ENCODE measurements around the gene PMFBP1. TPM values are rescaled to one million over a fixed set of nuclear protein-coding genes. Genes with fewer than 3 reads are reported as not detected.

Gene PMFBP1
- total and polyA plus RNA-seq, 2 experiments from 2014 or later = 2.6 to 3.3 TPM

DNA sequence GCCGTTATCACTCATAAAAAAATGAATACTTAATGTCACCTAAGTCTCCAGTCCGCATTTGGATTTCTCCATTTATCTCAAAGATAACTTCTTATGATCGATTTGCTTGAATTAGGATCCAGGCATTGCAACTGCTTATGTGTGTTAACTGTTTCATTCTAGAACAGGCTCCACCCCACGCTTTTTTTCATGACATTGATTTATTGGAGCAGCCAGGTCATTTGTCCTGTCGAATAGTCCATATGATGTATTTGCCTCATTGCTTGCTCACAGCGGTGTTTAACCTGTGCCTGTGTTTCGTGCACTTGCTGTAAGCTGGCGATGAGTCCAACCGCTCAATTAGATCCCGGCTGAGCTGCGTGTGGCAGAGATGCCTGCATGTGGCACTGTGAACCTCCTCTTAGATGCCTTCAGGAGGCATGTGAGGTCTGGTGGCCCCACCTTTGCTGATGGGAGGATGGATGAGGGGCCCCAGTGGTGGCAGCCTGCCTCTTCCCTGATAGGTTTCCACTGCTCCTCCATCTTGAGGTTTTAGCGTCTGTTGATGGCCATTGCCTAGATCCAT, 61.9 kb downstream of the PMFBP1 start:
- Histone ChIP-seq H3K4me2 (no peak overlapping the region), H4K20me1 (replicated peaks; ENCODE audit: insufficient read depth) (no peaks in the 10 kb centered on the region; the same call in 1 of the 2 replicates), H3K9me2 (ENCODE audit: insufficient read depth) (no peaks in the 10 kb centered on the region), H3K27ac (ENCODE audit: low read depth) (no peak overlapping the region), H3F3A (replicated peaks; ENCODE audit: low read depth) (no peaks in the 10 kb centered on the region), H3K79me2 (replicated peaks; ENCODE audit: insufficient read depth) (no peaks in the 10 kb centered on the region), H3K4me3 (no peak overlapping the region), H3K36me3 (ENCODE audit: insufficient read depth) (peaks cover 42% of the 10 kb centered on the region), H3K27me3 (ENCODE audit: insufficient read depth) (no peaks in the 10 kb centered on the region), H2AFZ (no peak overlapping the region), H3K4me1 (ENCODE audit: insufficient read depth) (no peaks in the 10 kb centered on the region)
- H3K36me3 Mint-ChIP-seq (ENCODE audit: low read depth) = peaks cover 79% of the 10 kb centered on the region
- H3K27me3 Mint-ChIP-seq (ENCODE audit: insufficient read depth, low read depth, poor library complexity) = peaks cover 2% of the 10 kb centered on the region
- no peak overlapping the region for H3K4me3 Mint-ChIP-seq
- H3K9me3 Mint-ChIP-seq = no peaks in the 10 kb centered on the region
- DNase-seq (ENCODE audit: low spot score) (no peak), ATAC-seq (no peak)
- H3K27ac Mint-ChIP-seq = no peak overlapping the region
- no peak for TF ChIP-seq EZH2phosphoT487 (IDR thresholded peaks at IDR 0.05; ENCODE audit: unreplicated experiment)
- TF ChIP-seq, protein P1, sequence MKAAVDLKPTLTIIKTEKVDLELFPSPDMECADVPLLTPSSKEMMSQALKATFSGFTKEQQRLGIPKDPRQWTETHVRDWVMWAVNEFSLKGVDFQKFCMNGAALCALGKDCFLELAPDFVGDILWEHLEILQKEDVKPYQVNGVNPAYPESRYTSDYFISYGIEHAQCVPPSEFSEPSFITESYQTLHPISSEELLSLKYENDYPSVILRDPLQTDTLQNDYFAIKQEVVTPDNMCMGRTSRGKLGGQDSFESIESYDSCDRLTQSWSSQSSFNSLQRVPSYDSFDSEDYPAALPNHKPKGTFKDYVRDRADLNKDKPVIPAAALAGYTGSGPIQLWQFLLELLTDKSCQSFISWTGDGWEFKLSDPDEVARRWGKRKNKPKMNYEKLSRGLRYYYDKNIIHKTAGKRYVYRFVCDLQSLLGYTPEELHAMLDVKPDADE (IDR thresholded peaks at IDR 0.05) = no peak
- TF ChIP-seq NANOG (IDR thresholded peaks at IDR 0.05; ENCODE audit: borderline replicate concordance) = no peak
- TF ChIP-seq, protein P2, sequence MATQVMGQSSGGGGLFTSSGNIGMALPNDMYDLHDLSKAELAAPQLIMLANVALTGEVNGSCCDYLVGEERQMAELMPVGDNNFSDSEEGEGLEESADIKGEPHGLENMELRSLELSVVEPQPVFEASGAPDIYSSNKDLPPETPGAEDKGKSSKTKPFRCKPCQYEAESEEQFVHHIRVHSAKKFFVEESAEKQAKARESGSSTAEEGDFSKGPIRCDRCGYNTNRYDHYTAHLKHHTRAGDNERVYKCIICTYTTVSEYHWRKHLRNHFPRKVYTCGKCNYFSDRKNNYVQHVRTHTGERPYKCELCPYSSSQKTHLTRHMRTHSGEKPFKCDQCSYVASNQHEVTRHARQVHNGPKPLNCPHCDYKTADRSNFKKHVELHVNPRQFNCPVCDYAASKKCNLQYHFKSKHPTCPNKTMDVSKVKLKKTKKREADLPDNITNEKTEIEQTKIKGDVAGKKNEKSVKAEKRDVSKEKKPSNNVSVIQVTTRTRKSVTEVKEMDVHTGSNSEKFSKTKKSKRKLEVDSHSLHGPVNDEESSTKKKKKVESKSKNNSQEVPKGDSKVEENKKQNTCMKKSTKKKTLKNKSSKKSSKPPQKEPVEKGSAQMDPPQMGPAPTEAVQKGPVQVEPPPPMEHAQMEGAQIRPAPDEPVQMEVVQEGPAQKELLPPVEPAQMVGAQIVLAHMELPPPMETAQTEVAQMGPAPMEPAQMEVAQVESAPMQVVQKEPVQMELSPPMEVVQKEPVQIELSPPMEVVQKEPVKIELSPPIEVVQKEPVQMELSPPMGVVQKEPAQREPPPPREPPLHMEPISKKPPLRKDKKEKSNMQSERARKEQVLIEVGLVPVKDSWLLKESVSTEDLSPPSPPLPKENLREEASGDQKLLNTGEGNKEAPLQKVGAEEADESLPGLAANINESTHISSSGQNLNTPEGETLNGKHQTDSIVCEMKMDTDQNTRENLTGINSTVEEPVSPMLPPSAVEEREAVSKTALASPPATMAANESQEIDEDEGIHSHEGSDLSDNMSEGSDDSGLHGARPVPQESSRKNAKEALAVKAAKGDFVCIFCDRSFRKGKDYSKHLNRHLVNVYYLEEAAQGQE (IDR thresholded peaks at IDR 0.05; ENCODE audit: unreplicated experiment) = no peak
- TF ChIP-seq EZH2 (IDR thresholded peaks at IDR 0.05; ENCODE audit: low read depth, unreplicated experiment) = no peak
- TF ChIP-seq ZNF114 (CRISPR knock-in tag; IDR thresholded peaks at IDR 0.05) = no peak
- no peaks in the 10 kb centered on the region for H3K4me1 Mint-ChIP-seq

DNA sequence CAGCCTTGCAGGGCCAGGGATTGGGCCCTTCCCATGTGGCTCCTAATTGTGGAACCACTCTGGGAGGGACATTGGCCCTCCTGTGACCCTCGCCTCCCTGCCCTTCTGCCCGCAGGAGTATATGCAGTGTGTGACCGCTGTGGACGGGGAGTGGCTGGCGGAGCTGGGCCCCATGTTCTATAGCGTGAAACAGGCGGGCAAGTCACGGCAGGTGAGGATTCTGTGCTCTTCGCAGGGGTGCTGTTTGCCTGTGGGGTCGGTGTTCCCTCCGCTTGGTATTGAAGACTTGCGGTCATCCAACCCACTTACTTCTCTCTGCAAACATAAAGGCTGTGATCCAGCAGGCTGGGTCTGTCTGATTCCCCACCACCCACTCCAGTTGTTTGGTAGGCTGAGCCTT, 62.7 kb downstream of the PMFBP1 start:
- no peak overlapping the region for H3K27ac Mint-ChIP-seq
- Histone ChIP-seq H4K20me1 (replicated peaks; ENCODE audit: insufficient read depth) (no peaks in the 10 kb centered on the region; the same call in 1 of the 2 replicates), H3K4me2 (no peak overlapping the region), H3K79me2 (replicated peaks; ENCODE audit: insufficient read depth) (no peaks in the 10 kb centered on the region), H3K27ac (ENCODE audit: low read depth) (no peak overlapping the region), H2AFZ (no peak overlapping the region), H3K4me1 (ENCODE audit: insufficient read depth) (no peaks in the 10 kb centered on the region), H3K36me3 (ENCODE audit: insufficient read depth) (peaks cover 42% of the 10 kb centered on the region), H3K4me3 (no peak overlapping the region), H3F3A (replicated peaks; ENCODE audit: low read depth) (no peaks in the 10 kb centered on the region), H3K27me3 (ENCODE audit: insufficient read depth) (no peaks in the 10 kb centered on the region), H3K9me2 (ENCODE audit: insufficient read depth) (no peaks in the 10 kb centered on the region)
- no peaks in the 10 kb centered on the region for H3K4me1 Mint-ChIP-seq
- peaks cover 86% of the 10 kb centered on the region for H3K36me3 Mint-ChIP-seq (ENCODE audit: low read depth)
- DNase-seq (ENCODE audit: low spot score) (no peak), ATAC-seq (no peak)
- no peak overlapping the region for H3K4me3 Mint-ChIP-seq
- H3K9me3 Mint-ChIP-seq = no peaks in the 10 kb centered on the region
- peaks cover 2% of the 10 kb centered on the region for H3K27me3 Mint-ChIP-seq (ENCODE audit: insufficient read depth, low read depth, poor library complexity)
- no peak for TF ChIP-seq EZH2phosphoT487 (IDR thresholded peaks at IDR 0.05; ENCODE audit: unreplicated experiment)
- TF ChIP-seq, protein P2 (IDR thresholded peaks at IDR 0.05; ENCODE audit: unreplicated experiment) = no peak
- no peak for TF ChIP-seq EZH2 (IDR thresholded peaks at IDR 0.05; ENCODE audit: low read depth, unreplicated experiment)
- no peak for TF ChIP-seq ZNF114 (CRISPR knock-in tag; IDR thresholded peaks at IDR 0.05)
- no peak for TF ChIP-seq NANOG (IDR thresholded peaks at IDR 0.05; ENCODE audit: borderline replicate concordance)
